Activated CD4-positive, CD25-positive, alpha-beta regulatory T cell treated with anti-CD3 and anti-CD28 coated beads, Interleukin-2, amount 50 U/mL, for 16 hours (primary cell): ENCODE measurements around the gene QDPR.
A peak's percentile ranks its signal among the peaks of the same experiment; 100 is the strongest.
"Not testable (repeated sequence)": the region's sequence is repeated elsewhere in the genome, so short reads cannot be mapped to it uniquely, and the experiment has no call there.

Experiments
- DNase-seq: peaks from one replicate; pipeline ENCODE4 v3.0.0-alpha.2; 2020; ENCODE audit warnings: low read depth, low spot score

The QDPR gene

GRCh38 chr4:17511950-17512795 lies at the start of gene QDPR:
Gene QDPR (minus strand): TSS chr4:17512090. CDS start chr4:17512054, 36 bp downstream.
- DNase-seq, result peak; percentile 44

GRCh38 chr4:17561195-17561909 lies 49.5 kb upstream of the QDPR start:
- DNase-seq, result no peak

GRCh38 chr4:17560065-17560673 lies 48.3 kb upstream of the QDPR start:
- no peak for DNase-seq

- no peak for DNase-seq
These were observed 47.8 kb upstream of the QDPR start for GRCh38 chr4:17559709-17560048.

GRCh38 chr4:17558941-17559708 lies 47.2 kb upstream of the QDPR start:
- no peak for DNase-seq

- no peak for DNase-seq
These were observed 46.0 kb upstream of the QDPR start for GRCh38 chr4:17557880-17558279.

GRCh38 chr4:17556498-17556897 lies 44.6 kb upstream of the QDPR start:
- no peak for DNase-seq

- no peak for DNase-seq
These were observed 42.7 kb upstream of the QDPR start for GRCh38 chr4:17554568-17554967.

GRCh38 chr4:17552427-17552826 lies 40.5 kb upstream of the QDPR start:
- DNase-seq, result no peak

- no peak for DNase-seq
These were observed 38.7 kb upstream of the QDPR start for GRCh38 chr4:17550549-17550948.

GRCh38 chr4:17546678-17547077 lies 34.8 kb upstream of the QDPR start:
- DNase-seq, result no peak

- no peak for DNase-seq
These were observed 34.3 kb upstream of the QDPR start for GRCh38 chr4:17546222-17546621.

GRCh38 chr4:17545374-17546140 lies 33.7 kb upstream of the QDPR start:
- no peak for DNase-seq

GRCh38 chr4:17544831-17545234 lies 32.9 kb upstream of the QDPR start:
- DNase-seq, result no peak

- no peak for DNase-seq
These were observed 32.3 kb upstream of the QDPR start for GRCh38 chr4:17544205-17544604.

- DNase-seq, result not testable (repeated sequence)
These were observed 25.2 kb upstream of the QDPR start for GRCh38 chr4:17537060-17537459.

- no peak for DNase-seq
These were observed 24.0 kb upstream of the QDPR start for GRCh38 chr4:17535906-17536305.

- no peak for DNase-seq
These were observed 23.4 kb upstream of the QDPR start for GRCh38 chr4:17535242-17535641.

- no peak for DNase-seq
These were observed 22.8 kb upstream of the QDPR start for GRCh38 chr4:17534705-17535104.

- no peak for DNase-seq
These were observed 19.8 kb upstream of the QDPR start for GRCh38 chr4:17531538-17532285.
